Stimulated activated CD8-positive, alpha-beta memory T cell treated with anti-CD3 and anti-CD28 coated beads, Interleukin-15, amount 100 ng/mL, for 1 hour (primary cell): Measurements from ENCODE around the gene PRR27.
"Not testable (repeated sequence)": the region's sequence is repeated elsewhere in the genome, so short reads cannot be mapped to it uniquely, and the experiment has no call there.

Experiments
- DNase-seq: peaks from one replicate; pipeline ENCODE4 v3.0.0-alpha.2; 2020; ENCODE audit warnings: low read depth

Gene PRR27

GRCh38 chr4:70203601-70204000 is 49.6 kb downstream of the PRR27 start:
- DNase-seq = no peak

- DNase-seq = not testable (repeated sequence)
Observed at GRCh38 chr4:70212752-70213151, 58.7 kb downstream of the PRR27 start.
